Upper lobe of right lung (tissue), 1 donor: ENCODE data around the gene TP53BP2. TPM values are rescaled to one million over a fixed set of nuclear protein-coding genes. Genes with fewer than 3 reads are reported as not detected.
"Not testable (repeated sequence)": the region's sequence is repeated elsewhere in the genome, so short reads cannot be mapped to it uniquely, and the experiment has no call there.

Experiments
- ATAC-seq: fragments of 200-7000 bp; cut with Tn5 transposase; one replicate; pipeline ENCODE4 v1.9.1; 2020; ENCODE audit warnings: mild to moderate bottlenecking, moderate library complexity
- DNase-seq: peaks from one replicate; pipeline ENCODE4 v3.0.0-alpha.2; 2020
- H3K27ac ChIP-seq: fragments of 200-600 bp; one replicate; pipeline ENCODE4 v1.8.0; 2022
- H3K27me3 ChIP-seq: fragments of 200-600 bp; one replicate; pipeline ENCODE4 v1.8.0; 2022; ENCODE audit warnings: mild to moderate bottlenecking
- H3K36me3 ChIP-seq: fragments of 200-600 bp; one replicate; pipeline ENCODE4 v1.8.0; 2022
- H3K4me1 ChIP-seq: fragments of 200-600 bp; one replicate; pipeline ENCODE4 v1.8.0; 2022
- H3K4me3 ChIP-seq: fragments of 200-600 bp; one replicate; pipeline ENCODE4 v1.8.0; 2022; ENCODE audit warnings: mild to moderate bottlenecking
- H3K9me3 ChIP-seq: fragments of 200-600 bp; one replicate; pipeline ENCODE4 v1.8.0; 2022
- CTCF ChIP-seq: fragments of 200-600 bp; IDR thresholded peaks from one replicate; pipeline ENCODE4 v1.8.0; 2022; ENCODE audit warnings: antibody characterized with exemption
- intact Hi-C: fragments of 100-400 bp; cut with DNase I; formaldehyde crosslinking; loops from one replicate; pipeline ENCODE4 v1.11.0; 2022
- total RNA-seq: library from RNA; stranded (reverse); fragmentation: NEBNext Ultra II Directional; extraction: Animal tissue kit (Norgen Biotek cat#: 25700); gene quantifications from one replicate; pipeline ENCODE4 v1.2.1, GENCODE V29; 2021
- donor health status: DM: no; HTN: yes; CAD: no; lungs with severe emphysema.

TP53BP2 gene
- total RNA-seq, 1 donor from 2014 or later: 64.4 TPM

- no peaks in the 10 kb centered on the region for H3K27me3 ChIP-seq
- peak; percentile 57 for TF ChIP-seq CTCF
- H3K4me3 ChIP-seq: no peak overlapping the region
- intact Hi-C loops: no loop called here
- peaks cover 50% of the 10 kb centered on the region for H3K36me3 ChIP-seq
- ATAC-seq: peak; percentile 68
- H3K4me1 ChIP-seq: no peaks in the 10 kb centered on the region
- H3K9me3 ChIP-seq: no peaks in the 10 kb centered on the region
- no peak for DNase-seq
- no peak overlapping the region for H3K27ac ChIP-seq
Measured at GRCh38 chr1:223811634-223812101, 34.1 kb downstream of the TP53BP2 start.

GRCh38 chr1:223810586-223810985, 35.2 kb downstream of the TP53BP2 start:
- intact Hi-C loops: no loop called here
- TF ChIP-seq CTCF: no peak
- no peaks in the 10 kb centered on the region for H3K9me3 ChIP-seq
- H3K36me3 ChIP-seq: peaks cover 61% of the 10 kb centered on the region
- H3K27ac ChIP-seq: no peak overlapping the region
- H3K4me1 ChIP-seq: no peaks in the 10 kb centered on the region
- no peak for DNase-seq
- no peak overlapping the region for H3K4me3 ChIP-seq
- ATAC-seq: no peak
- no peaks in the 10 kb centered on the region for H3K27me3 ChIP-seq

- H3K27ac ChIP-seq, DNase-seq, H3K9me3 ChIP-seq, H3K4me3 ChIP-seq, H3K27me3 ChIP-seq, H3K4me1 ChIP-seq, ATAC-seq, intact Hi-C loops: not testable (repeated sequence)
- peaks cover 67% of the 10 kb centered on the region for H3K36me3 ChIP-seq
Measured at GRCh38 chr1:223809905-223810304, 35.8 kb downstream of the TP53BP2 start.

GRCh38 chr1:223803211-223803610, 42.5 kb downstream of the TP53BP2 start:
- Histone ChIP-seq H3K4me3 (no peak overlapping the region), H3K9me3 (no peaks in the 10 kb centered on the region), H3K4me1 (no peaks in the 10 kb centered on the region), H3K36me3 (peaks cover 88% of the 10 kb centered on the region), H3K27ac (no peak overlapping the region), H3K27me3 (no peaks in the 10 kb centered on the region)
- DNase-seq: no peak
- intact Hi-C loops: no loop called here
- no peak for TF ChIP-seq CTCF
- ATAC-seq: no peak

- ATAC-seq (no peak), DNase-seq (no peak)
- Histone ChIP-seq H3K36me3 (peaks cover 94% of the 10 kb centered on the region), H3K27ac (no peak overlapping the region), H3K9me3 (no peaks in the 10 kb centered on the region), H3K4me1 (no peaks in the 10 kb centered on the region), H3K4me3 (no peak overlapping the region), H3K27me3 (no peaks in the 10 kb centered on the region)
- TF ChIP-seq CTCF: no peak
- intact Hi-C loops: no loop called here
Measured at GRCh38 chr1:223802602-223803001, 43.1 kb downstream of the TP53BP2 start.

GRCh38 chr1:223802032-223802431, 43.7 kb downstream of the TP53BP2 start:
- no peak for ATAC-seq
- Histone ChIP-seq H3K27ac (no peak overlapping the region), H3K9me3 (no peaks in the 10 kb centered on the region), H3K36me3 (peaks cover 100% of the 10 kb centered on the region), H3K4me1 (no peaks in the 10 kb centered on the region), H3K4me3 (no peak overlapping the region), H3K27me3 (no peaks in the 10 kb centered on the region)
- no peak for DNase-seq
- intact Hi-C loops: no loop called here
- no peak for TF ChIP-seq CTCF
